Mammary microvascular endothelial cell (primary cell): ENCODE measurements around the gene FBXO2. TPM values are rescaled to one million over a fixed set of nuclear protein-coding genes. Genes with fewer than 3 reads are reported as not detected.

Experiments
- total RNA-seq: library from RNA; depleted of rRNA; stranded (reverse); fragments of >200 nt; gene quantifications from 2 replicates; pipeline ENCODE4 v1.2.3, GENCODE V29; 2015

FBXO2 gene, protein sequence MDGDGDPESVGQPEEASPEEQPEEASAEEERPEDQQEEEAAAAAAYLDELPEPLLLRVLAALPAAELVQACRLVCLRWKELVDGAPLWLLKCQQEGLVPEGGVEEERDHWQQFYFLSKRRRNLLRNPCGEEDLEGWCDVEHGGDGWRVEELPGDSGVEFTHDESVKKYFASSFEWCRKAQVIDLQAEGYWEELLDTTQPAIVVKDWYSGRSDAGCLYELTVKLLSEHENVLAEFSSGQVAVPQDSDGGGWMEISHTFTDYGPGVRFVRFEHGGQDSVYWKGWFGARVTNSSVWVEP
- 0.74 TPM in 1 of 2 replicates, not detected in the other for total RNA-seq

DNA sequence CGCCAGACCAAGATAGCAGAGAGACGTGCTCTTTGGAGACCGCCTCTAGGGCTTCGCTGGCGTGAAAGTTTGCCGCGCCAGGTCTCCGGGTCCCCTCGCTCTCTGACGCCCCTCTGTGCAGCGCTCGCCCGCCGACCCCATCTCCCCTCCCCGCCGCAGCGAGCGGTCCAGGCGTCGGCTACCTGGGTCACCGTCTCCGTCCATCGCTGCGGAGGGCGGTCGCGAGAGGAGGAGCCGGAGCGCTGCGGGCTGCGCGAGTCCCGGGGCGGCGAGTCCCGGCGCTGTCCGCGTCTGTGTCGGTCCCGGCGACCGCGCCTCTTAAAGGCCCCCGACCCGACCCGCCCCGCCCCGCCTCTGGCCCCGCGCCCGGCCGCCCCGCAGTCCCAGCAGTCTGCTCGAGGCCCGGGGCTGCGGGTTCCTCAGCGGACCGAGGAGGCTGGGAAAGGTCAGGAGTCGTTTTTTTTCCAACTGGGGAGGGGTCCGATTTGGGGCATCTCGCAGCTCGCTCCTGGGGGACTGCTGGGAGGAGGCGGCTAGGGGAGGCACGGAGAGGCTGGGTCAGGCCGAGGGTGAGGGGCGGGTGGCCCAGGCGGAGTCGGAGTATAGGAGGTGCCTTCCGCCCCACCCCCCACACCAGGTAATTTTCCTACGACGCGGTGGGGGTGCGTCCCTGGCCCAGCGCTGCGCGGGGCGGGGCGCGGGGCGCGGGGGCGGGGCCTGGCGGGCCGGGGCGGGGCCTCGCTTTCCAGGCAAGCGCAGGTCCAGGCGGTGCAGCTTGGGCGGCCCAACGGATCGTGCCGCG, at the start of gene FBXO2, which contains the start of gene FBXO44:
FBXO2 (minus strand) TSS at position 293 of the 802 bp plus-strand sequence; CDS start at position 204, 89 bp downstream.
FBXO44 (plus strand) TSS at position 741 of the 802 bp plus-strand sequence. CDS start 959 bp downstream, outside the sequence.

DNA sequence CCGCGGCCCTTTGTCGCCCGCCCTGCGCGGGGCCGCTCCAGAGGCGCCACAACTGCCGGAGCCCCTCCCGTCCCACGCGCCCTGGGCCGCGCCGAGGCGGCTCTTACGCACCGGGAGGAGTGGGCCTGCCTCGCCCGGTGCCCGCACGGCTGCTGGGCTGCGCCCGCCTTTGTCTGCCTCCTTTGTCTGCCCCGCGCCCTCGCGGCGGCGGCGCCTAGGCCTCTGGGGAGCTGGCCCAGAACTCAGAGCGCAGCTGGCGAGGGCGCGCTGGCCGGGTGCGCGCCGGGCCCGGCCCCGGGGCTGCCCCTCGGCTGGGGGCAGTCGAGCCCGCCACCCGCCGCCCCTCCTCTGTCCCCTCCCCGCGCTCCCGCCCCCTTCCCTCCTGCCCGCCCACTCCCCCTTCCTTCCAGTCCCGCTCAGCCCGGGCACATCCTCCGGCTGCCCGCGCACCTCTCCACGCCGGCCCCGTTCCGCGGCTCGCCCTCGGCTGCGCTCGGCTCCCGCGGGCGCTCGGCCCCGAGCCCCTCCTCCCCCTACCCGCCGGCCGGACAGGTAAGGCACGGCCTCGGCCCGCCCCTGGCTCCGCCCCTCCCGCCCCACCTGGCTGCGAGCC, 37.2 kb upstream of the FBXO2 start, which contains the start of gene DRAXIN:
DRAXIN (plus strand) TSS at position 409 of the 613 bp plus-strand sequence. CDS start 14,549 bp downstream, outside the sequence.

DNA sequence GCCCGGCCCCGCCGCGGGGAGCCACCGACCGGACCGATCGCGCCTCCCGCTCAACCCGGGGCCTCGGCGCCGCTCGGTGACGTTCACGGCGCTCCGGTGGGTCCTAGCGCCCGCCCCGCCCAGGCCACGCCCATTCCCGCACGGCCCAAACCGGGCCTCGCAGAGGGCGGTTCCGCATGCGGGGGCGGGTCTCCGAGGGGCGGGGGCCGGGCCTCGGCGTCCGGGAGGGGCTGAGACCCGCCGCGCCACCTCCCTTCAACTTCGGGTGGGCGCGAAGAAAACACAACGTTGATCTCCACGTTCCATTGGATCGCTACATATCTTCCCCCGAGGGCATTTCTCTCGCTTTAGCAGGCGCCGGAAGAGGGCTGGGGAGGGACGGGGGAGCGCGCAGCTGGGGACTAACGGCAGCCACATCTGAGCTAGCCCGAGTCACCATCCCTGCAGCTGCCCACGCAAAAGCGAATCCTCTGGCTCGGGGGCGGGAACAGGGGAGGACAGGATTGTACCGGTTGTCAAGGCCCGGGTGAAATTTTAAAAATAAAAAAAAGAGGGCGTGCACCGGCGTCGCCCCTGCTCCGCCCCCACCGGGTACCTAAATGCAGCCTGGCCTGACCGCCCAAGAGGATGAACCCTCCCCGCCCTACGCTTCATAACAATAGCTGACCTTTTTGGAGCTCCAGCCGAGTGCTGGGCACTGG, 27.0 kb upstream of the FBXO2 start, which contains the start of gene MAD2L2:
MAD2L2 (minus strand) TSS at position 78 of the 701 bp plus-strand sequence. CDS start 547 bp downstream, outside the sequence.

Other genes starting within 250 kb of the FBXO2 start
- gene DISP3, start 175.3 kb downstream of the FBXO2 start, total RNA-seq: 0.05 TPM in 1 of 2 replicates, not detected in the other
- gene FBXO44, start 448 bp upstream of the FBXO2 start, total RNA-seq: 5.3 and 6.3 TPM in 2 replicates
- gene FBXO6, start 9.8 kb upstream of the FBXO2 start, total RNA-seq: 6.2 and 7.4 TPM in 2 replicates
- 43.5 and 49.7 TPM in 2 replicates for gene MAD2L2, start 26.7 kb upstream of the FBXO2 start, total RNA-seq
- 0.25 and 0.27 TPM in 2 replicates for gene DRAXIN, start 37.3 kb upstream of the FBXO2 start, total RNA-seq
- 59.8 and 70.2 TPM in 2 replicates for gene AGTRAP, start 81.7 kb upstream of the FBXO2 start, total RNA-seq
- gene C1orf167, start 107.8 kb upstream of the FBXO2 start, total RNA-seq: not detected in 2 replicates
- 12.5 TPM in 2 replicates for gene MTHFR, start 151.5 kb upstream of the FBXO2 start, total RNA-seq
- gene CLCN6, start 151.8 kb upstream of the FBXO2 start, total RNA-seq: 8.0 and 9.5 TPM in 2 replicates
- gene NPPA, start 193.4 kb upstream of the FBXO2 start, total RNA-seq: not detected in 2 replicates
- gene NPPB, start 204.5 kb upstream of the FBXO2 start, total RNA-seq: 0.47 TPM in 1 of 2 replicates, not detected in the other